ENCODE measurements around the gene SGSM1.
"Not testable (repeated sequence)": the region's sequence is repeated elsewhere in the genome, so short reads cannot be mapped to it uniquely, and the experiment has no call there.

The SGSM1 gene

GRCh38 chr22:24901448-24901847, 95.4 kb downstream of the SGSM1 start:
- DNase-seq (ENCODE audit: extremely low read depth, insufficient read length) = no peak
- no peaks in the 10 kb centered on the region for H3K36me3 ChIP-seq (ENCODE audit: control insufficient read depth, insufficient read depth, low read length)
- H3K4me3 ChIP-seq (replicated peaks; ENCODE audit: low read depth, low read length) = no peak overlapping the region
- no peaks in the 10 kb centered on the region for H3K27me3 ChIP-seq (replicated peaks; ENCODE audit: control insufficient read depth, insufficient read depth, low read length)
- no peak for TF ChIP-seq CTCF (IDR thresholded peaks at IDR 0.05; ENCODE audit: insufficient read depth, low read length, poor library complexity, severe bottlenecking)

- no peak for DNase-seq (ENCODE audit: extremely low read depth, insufficient read length)
- no peak overlapping the region for H3K4me3 ChIP-seq (replicated peaks; ENCODE audit: low read depth, low read length)
- H3K36me3 ChIP-seq (ENCODE audit: control insufficient read depth, insufficient read depth, low read length) = no peaks in the 10 kb centered on the region
- H3K27me3 ChIP-seq (replicated peaks; ENCODE audit: control insufficient read depth, insufficient read depth, low read length) = no peaks in the 10 kb centered on the region
- no peak for TF ChIP-seq CTCF (IDR thresholded peaks at IDR 0.05; ENCODE audit: insufficient read depth, low read length, poor library complexity, severe bottlenecking)
Observed at GRCh38 chr22:24905909-24906308, 99.9 kb downstream of the SGSM1 start.

GRCh38 chr22:24907101-24907500, 101.1 kb downstream of the SGSM1 start:
- DNase-seq (ENCODE audit: extremely low read depth, insufficient read length); H3K36me3 ChIP-seq (ENCODE audit: control insufficient read depth, insufficient read depth, low read length); H3K4me3 ChIP-seq (replicated peaks; ENCODE audit: low read depth, low read length); H3K27me3 ChIP-seq (replicated peaks; ENCODE audit: control insufficient read depth, insufficient read depth, low read length): not testable (repeated sequence)

GRCh38 chr22:24920029-24920428, 114.0 kb downstream of the SGSM1 start:
- H3K4me3 ChIP-seq (replicated peaks; ENCODE audit: low read depth, low read length) = no peak overlapping the region
- no peaks in the 10 kb centered on the region for H3K36me3 ChIP-seq (ENCODE audit: control insufficient read depth, insufficient read depth, low read length)
- H3K27me3 ChIP-seq (replicated peaks; ENCODE audit: control insufficient read depth, insufficient read depth, low read length) = no peaks in the 10 kb centered on the region; the same call in 1 of the 2 replicates
- no peak for TF ChIP-seq CTCF (IDR thresholded peaks at IDR 0.05; ENCODE audit: insufficient read depth, low read length, poor library complexity, severe bottlenecking)
- DNase-seq (ENCODE audit: extremely low read depth, insufficient read length) = no peak

- Histone ChIP-seq H3K27me3 (replicated peaks; ENCODE audit: control insufficient read depth, insufficient read depth, low read length) (peaks cover 2% of the 10 kb centered on the region), H3K36me3 (ENCODE audit: control insufficient read depth, insufficient read depth, low read length) (no peaks in the 10 kb centered on the region), H3K4me3 (replicated peaks; ENCODE audit: low read depth, low read length) (no peak overlapping the region)
- no peak for TF ChIP-seq CTCF (IDR thresholded peaks at IDR 0.05; ENCODE audit: insufficient read depth, low read length, poor library complexity, severe bottlenecking)
- DNase-seq (ENCODE audit: extremely low read depth, insufficient read length) = no peak
Observed at GRCh38 chr22:24925586-24926427, 119.8 kb downstream of the SGSM1 start.

- no peak for TF ChIP-seq CTCF (IDR thresholded peaks at IDR 0.05; ENCODE audit: insufficient read depth, low read length, poor library complexity, severe bottlenecking)
- Histone ChIP-seq H3K27me3 (replicated peaks; ENCODE audit: control insufficient read depth, insufficient read depth, low read length) (peaks cover 2% of the 10 kb centered on the region), H3K36me3 (ENCODE audit: control insufficient read depth, insufficient read depth, low read length) (no peaks in the 10 kb centered on the region), H3K4me3 (replicated peaks; ENCODE audit: low read depth, low read length) (no peak overlapping the region)
- DNase-seq (ENCODE audit: extremely low read depth, insufficient read length) = no peak
Observed at GRCh38 chr22:24926428-24926725, 120.4 kb downstream of the SGSM1 start.

Measured in GM06990 (cell line).